ENCODE measurements around the gene SCGN.

- TF ChIP-seq CTCF (conservative IDR thresholded peaks at IDR 0.05) (no peak), EZH2 (IDR thresholded peaks at IDR 0.05; ENCODE audit: low read depth) (no peak)
Observed at GRCh38 chr6:25641940-25642666, 9.9 kb upstream of the SCGN start.

Measured in PC-9 (cell line).